ENCODE data around the gene FBXO21.
"Not testable (repeated sequence)": the region's sequence is repeated elsewhere in the genome, so short reads cannot be mapped to it uniquely, and the experiment has no call there.

Gene FBXO21

GRCh38 chr12:117207675-117208074 is 17.4 kb upstream of the FBXO21 start:
- no peak overlapping the region for H3K9ac ChIP-seq (ENCODE audit: low read length)
- no peak overlapping the region for H2AFZ ChIP-seq (ENCODE audit: low read length)
- no peaks in the 10 kb centered on the region for H4K20me1 ChIP-seq (ENCODE audit: insufficient read depth, low read length)
- H3K36me3 ChIP-seq (ENCODE audit: insufficient read depth, low read length), result no peaks in the 10 kb centered on the region
- H3K79me2 ChIP-seq (ENCODE audit: insufficient read depth, low read length), result no peaks in the 10 kb centered on the region
- H3K27me3 ChIP-seq (ENCODE audit: insufficient read depth, low read length), result peaks cover 7% of the 10 kb centered on the region; the same call in 1 of the 2 replicates
- no peak overlapping the region for H3K4me3 ChIP-seq (ENCODE audit: low read depth, low read length, poor library complexity, severe bottlenecking)
- no peaks in the 10 kb centered on the region for H3F3A ChIP-seq (ENCODE audit: insufficient read depth, low read length)
- no peaks in the 10 kb centered on the region for H3K4me1 ChIP-seq (ENCODE audit: insufficient read depth, low read length, severe bottlenecking)
- no peak overlapping the region for H3K27ac ChIP-seq (ENCODE audit: low read depth, low read length, poor library complexity, severe bottlenecking)
- H3K9me2 ChIP-seq (ENCODE audit: low read depth, low read length), result no peaks in the 10 kb centered on the region
- H3K9me3 ChIP-seq (ENCODE audit: low read length), result no peaks in the 10 kb centered on the region
- TF ChIP-seq EZH2 (IDR thresholded peaks at IDR 0.05; ENCODE audit: borderline replicate concordance, low read length), result no peak
- no peak for TF ChIP-seq CTCF (IDR thresholded peaks at IDR 0.05; ENCODE audit: low read length)
- no peak overlapping the region for H3K4me2 ChIP-seq (ENCODE audit: low read length)

GRCh38 chr12:117202556-117202955 is 12.3 kb upstream of the FBXO21 start:
- Histone ChIP-seq H3F3A (ENCODE audit: insufficient read depth, low read length) (no peaks in the 10 kb centered on the region), H3K36me3 (ENCODE audit: insufficient read depth, low read length) (no peaks in the 10 kb centered on the region), H3K9me2 (ENCODE audit: low read depth, low read length) (no peaks in the 10 kb centered on the region), H3K4me1 (ENCODE audit: insufficient read depth, low read length, severe bottlenecking) (no peaks in the 10 kb centered on the region), H3K9ac (ENCODE audit: low read length) (no peak overlapping the region), H3K9me3 (ENCODE audit: low read length) (no peaks in the 10 kb centered on the region), H3K27ac (ENCODE audit: low read depth, low read length, poor library complexity, severe bottlenecking) (no peak overlapping the region), H2AFZ (ENCODE audit: low read length) (no peak overlapping the region), H4K20me1 (ENCODE audit: insufficient read depth, low read length) (no peaks in the 10 kb centered on the region), H3K4me3 (ENCODE audit: low read depth, low read length, poor library complexity, severe bottlenecking) (no peak overlapping the region), H3K27me3 (ENCODE audit: insufficient read depth, low read length) (no peaks in the 10 kb centered on the region), H3K4me2 (ENCODE audit: low read length) (no peak overlapping the region), H3K79me2 (ENCODE audit: insufficient read depth, low read length) (no peaks in the 10 kb centered on the region)
- TF ChIP-seq EZH2 (IDR thresholded peaks at IDR 0.05; ENCODE audit: borderline replicate concordance, low read length), result no peak

- Histone ChIP-seq H3K27me3 (ENCODE audit: insufficient read depth, low read length) (no peaks in the 10 kb centered on the region), H3K36me3 (ENCODE audit: insufficient read depth, low read length) (no peaks in the 10 kb centered on the region), H4K20me1 (ENCODE audit: insufficient read depth, low read length) (no peaks in the 10 kb centered on the region), H3K27ac (ENCODE audit: low read depth, low read length, poor library complexity, severe bottlenecking) (no peak overlapping the region), H3K4me3 (ENCODE audit: low read depth, low read length, poor library complexity, severe bottlenecking) (no peak overlapping the region), H3K9ac (ENCODE audit: low read length) (no peak overlapping the region), H3K9me2 (ENCODE audit: low read depth, low read length) (no peaks in the 10 kb centered on the region), H3K79me2 (ENCODE audit: insufficient read depth, low read length) (no peaks in the 10 kb centered on the region), H3K4me2 (ENCODE audit: low read length) (no peak overlapping the region), H3K4me1 (ENCODE audit: insufficient read depth, low read length, severe bottlenecking) (no peaks in the 10 kb centered on the region), H3K9me3 (ENCODE audit: low read length) (no peaks in the 10 kb centered on the region), H2AFZ (ENCODE audit: low read length) (no peak overlapping the region), H3F3A (ENCODE audit: insufficient read depth, low read length) (no peaks in the 10 kb centered on the region)
- TF ChIP-seq CTCF (IDR thresholded peaks at IDR 0.05; ENCODE audit: low read length) (no peak), EZH2 (IDR thresholded peaks at IDR 0.05; ENCODE audit: borderline replicate concordance, low read length) (no peak)
These were observed 11.8 kb upstream of the FBXO21 start for GRCh38 chr12:117202033-117202432.

- not testable (repeated sequence) for H3K4me2 ChIP-seq (ENCODE audit: low read length); H3K9me2 ChIP-seq (ENCODE audit: low read depth, low read length); H3K27me3 ChIP-seq (ENCODE audit: insufficient read depth, low read length); H3K27ac ChIP-seq (ENCODE audit: low read depth, low read length, poor library complexity, severe bottlenecking); H3K79me2 ChIP-seq (ENCODE audit: insufficient read depth, low read length); H3K4me1 ChIP-seq (ENCODE audit: insufficient read depth, low read length, severe bottlenecking); H3K36me3 ChIP-seq (ENCODE audit: insufficient read depth, low read length); H2AFZ ChIP-seq (ENCODE audit: low read length); H3K9ac ChIP-seq (ENCODE audit: low read length); H3K4me3 ChIP-seq (ENCODE audit: low read depth, low read length, poor library complexity, severe bottlenecking); H3K9me3 ChIP-seq (ENCODE audit: low read length); H3F3A ChIP-seq (ENCODE audit: insufficient read depth, low read length); H4K20me1 ChIP-seq (ENCODE audit: insufficient read depth, low read length)
These were observed 9.9 kb upstream of the FBXO21 start for GRCh38 chr12:117199956-117200744.

- not testable (repeated sequence) for H3K79me2 ChIP-seq (ENCODE audit: insufficient read depth, low read length); H3K9ac ChIP-seq (ENCODE audit: low read length); H3F3A ChIP-seq (ENCODE audit: insufficient read depth, low read length); H3K9me2 ChIP-seq (ENCODE audit: low read depth, low read length); H3K36me3 ChIP-seq (ENCODE audit: insufficient read depth, low read length); H3K4me2 ChIP-seq (ENCODE audit: low read length); H3K27ac ChIP-seq (ENCODE audit: low read depth, low read length, poor library complexity, severe bottlenecking); H3K9me3 ChIP-seq (ENCODE audit: low read length); H2AFZ ChIP-seq (ENCODE audit: low read length); H3K4me1 ChIP-seq (ENCODE audit: insufficient read depth, low read length, severe bottlenecking); H3K4me3 ChIP-seq (ENCODE audit: low read depth, low read length, poor library complexity, severe bottlenecking); H4K20me1 ChIP-seq (ENCODE audit: insufficient read depth, low read length)
- peaks cover 13% of the 10 kb centered on the region; the same call in 1 of the 2 replicates for H3K27me3 ChIP-seq (ENCODE audit: insufficient read depth, low read length)
These were observed 6.1 kb upstream of the FBXO21 start for GRCh38 chr12:117196334-117196733.

GRCh38 chr12:117195027-117195426 is 4.8 kb upstream of the FBXO21 start:
- peaks cover 13% of the 10 kb centered on the region; the same call in 1 of the 2 replicates for H3K27me3 ChIP-seq (ENCODE audit: insufficient read depth, low read length)
- not testable (repeated sequence) for H4K20me1 ChIP-seq (ENCODE audit: insufficient read depth, low read length); H3K9ac ChIP-seq (ENCODE audit: low read length); H3K9me3 ChIP-seq (ENCODE audit: low read length); H3K4me3 ChIP-seq (ENCODE audit: low read depth, low read length, poor library complexity, severe bottlenecking); H3K36me3 ChIP-seq (ENCODE audit: insufficient read depth, low read length); H3K79me2 ChIP-seq (ENCODE audit: insufficient read depth, low read length); H3K4me2 ChIP-seq (ENCODE audit: low read length); H2AFZ ChIP-seq (ENCODE audit: low read length); H3K4me1 ChIP-seq (ENCODE audit: insufficient read depth, low read length, severe bottlenecking); H3K27ac ChIP-seq (ENCODE audit: low read depth, low read length, poor library complexity, severe bottlenecking); H3K9me2 ChIP-seq (ENCODE audit: low read depth, low read length); H3F3A ChIP-seq (ENCODE audit: insufficient read depth, low read length)
